PC-3 (cell line): ENCODE data around the gene TMTC2. TPM values are rescaled to one million over a fixed set of nuclear protein-coding genes. Genes with fewer than 3 reads are reported as not detected.

Experiments
- ATAC-seq: fragments of 200-7000 bp; cut with Tn5 transposase; 2 replicates; pipeline ENCODE4 v1.9.1; 2020; ENCODE audit warnings: mild to moderate bottlenecking, moderate library complexity
- BruUV-seq: library from RNA; stranded (reverse); fragments of 400-500 nt; replicated peaks from 2 replicates; lab custom pipeline; 2021; lab: Mats Ljungman, UMichigan
- CTCF ChIA-PET: fragments of 300-600 bp; sonication (Branson Sonifier 250); formaldehyde crosslinking; loops from one replicate; lab custom pipeline; 2022; ENCODE audit warnings: antibody characterized with exemption; lab: Charles Lee
- POLR2A ChIA-PET: fragments of 300-600 bp; sonication (Branson Sonifier 250); formaldehyde crosslinking; loops from one replicate; lab custom pipeline; 2022; ENCODE audit warnings: antibody characterized with exemption; ENCODE audit not compliant: unreplicated experiment; lab: Charles Lee
- DNase-seq: peaks from one replicate; pipeline ENCODE4 v3.0.0-alpha.2; 2015
- H2AFZ ChIP-seq: fragments of 300-600 bp; sonication (generic); 2 replicates; pipeline ENCODE4 v1.6.0; 2016; ENCODE audit warnings: antibody characterized with exemption, low read length
- H3F3A ChIP-seq: fragments of 300-600 bp; sonication (generic); one replicate; pipeline ENCODE4 v1.6.0; 2017; ENCODE audit warnings: antibody characterized with exemption, low read length, control low read depth, mild to moderate bottlenecking; ENCODE audit not compliant: unreplicated experiment
- H3K27ac ChIP-seq: fragments of 300-600 bp; sonication (generic); 2 replicates; pipeline ENCODE4 v1.5.1; 2016; ENCODE audit warnings: mild to moderate bottlenecking, low read length
- H3K27me3 ChIP-seq: fragments of 300-600 bp; sonication (generic); 2 replicates; pipeline ENCODE4 v1.6.1; 2016; ENCODE audit warnings: low read length, mixed read lengths
- H3K36me3 ChIP-seq: fragments of 300-600 bp; sonication (generic); 2 replicates; pipeline ENCODE4 v1.6.1; 2016; ENCODE audit warnings: low read depth, mixed run types, low read length, mixed read lengths
- H3K4me1 ChIP-seq: fragments of 300-600 bp; sonication (generic); 2 replicates; pipeline ENCODE4 v1.5.1; 2016; ENCODE audit warnings: low read length; ENCODE audit not compliant: insufficient read depth
- H3K4me2 ChIP-seq: fragments of 300-600 bp; sonication (generic); 2 replicates; pipeline ENCODE4 v1.6.0; 2016; ENCODE audit warnings: low read length
- H3K4me3 ChIP-seq: fragments of 300-600 bp; sonication (generic); 2 replicates; pipeline ENCODE4 v1.5.1; 2016; ENCODE audit warnings: mild to moderate bottlenecking, low read length, mixed read lengths
- H3K79me2 ChIP-seq: fragments of 300-600 bp; sonication (generic); 2 replicates; pipeline ENCODE4 v1.6.1; 2017; ENCODE audit warnings: low read length, mixed read lengths
- H3K9ac ChIP-seq: fragments of 300-600 bp; sonication (generic); 2 replicates; pipeline ENCODE4 v1.6.0; 2016; ENCODE audit warnings: mild to moderate bottlenecking, low read length
- H3K9me2 ChIP-seq: fragments of 300-600 bp; sonication (generic); replicated peaks from 2 replicates; pipeline ENCODE4 v1.6.1; 2016; ENCODE audit warnings: mixed run types, low read length, mixed read lengths
- H3K9me3 ChIP-seq: fragments of 300-600 bp; sonication (generic); 2 replicates; pipeline ENCODE4 v1.6.1; 2016; ENCODE audit warnings: low read length, mixed read lengths
- H4K20me1 ChIP-seq: fragments of 300-600 bp; sonication (generic); 2 replicates; pipeline ENCODE4 v1.6.1; 2016; ENCODE audit warnings: low read length, mixed read lengths
- CTCF ChIP-seq: fragments of 300-600 bp; sonication (generic); conservative IDR thresholded peaks from 2 replicates; pipeline ENCODE4 v1.5.1; 2017; ENCODE audit warnings: antibody characterized with exemption, low read depth, mild to moderate bottlenecking, low read length
- EZH2 ChIP-seq: fragments of 300-600 bp; sonication (generic); IDR thresholded peaks from one replicate; pipeline ENCODE4 v1.6.1; 2017; ENCODE audit warnings: antibody characterized with exemption, mild to moderate bottlenecking, low read length; ENCODE audit not compliant: unreplicated experiment
- EZH2phosphoT487 ChIP-seq: fragments of 300-600 bp; sonication (generic); IDR thresholded peaks from 2 replicates; pipeline ENCODE4 v1.6.1; 2018; ENCODE audit warnings: mild to moderate bottlenecking, antibody characterized with exemption, low read length, borderline replicate concordance
- intact Hi-C: fragments of 100-400 bp; cut with micrococcal nuclease; formaldehyde crosslinking; loops from 2 replicates; pipeline ENCODE4 v1.9.0; 2023
- total RNA-seq: library from RNA; depleted of rRNA; stranded (reverse); fragments of >200 nt; gene quantifications from 2 replicates; pipeline ENCODE4 v1.2.3, GENCODE V29; 2014

Gene TMTC2
- total RNA-seq, 1 experiment from 2014 or later: 10.7 TPM

- no peaks in the 10 kb centered on the region for H3K9me2 ChIP-seq
- H3K4me3 ChIP-seq: no peak overlapping the region
- no peak overlapping the region for H3K27ac ChIP-seq
- BruUV-seq: no TSS peak
- H3K4me2 ChIP-seq: no peak overlapping the region
- H2AFZ ChIP-seq: no peak overlapping the region
- no peaks in the 10 kb centered on the region for H3K27me3 ChIP-seq
- no peak overlapping the region for H3K9ac ChIP-seq
- POLR2A ChIA-PET: no interaction called here
- peaks cover 27% of the 10 kb centered on the region for H3K4me1 ChIP-seq
- no peaks in the 10 kb centered on the region for H3K36me3 ChIP-seq
- no peak for TF ChIP-seq EZH2
- TF ChIP-seq CTCF: no peak
- TF ChIP-seq EZH2phosphoT487: no peak
- H3K9me3 ChIP-seq: no peaks in the 10 kb centered on the region
- ATAC-seq: no peak
- H4K20me1 ChIP-seq: no peaks in the 10 kb centered on the region
- no peak for DNase-seq
- H3K79me2 ChIP-seq: no peaks in the 10 kb centered on the region
- CTCF ChIA-PET: no interaction called here
- intact Hi-C loops: no loop called here
- no peaks in the 10 kb centered on the region for H3F3A ChIP-seq
Measured at GRCh38 chr12:82648259-82648909, 38.3 kb upstream of the TMTC2 start.

- CTCF ChIA-PET: no interaction called here
- H2AFZ ChIP-seq: no peak overlapping the region
- ATAC-seq: peak; percentile 91
Measured at GRCh38 chr12:82650627-82651337, 35.9 kb upstream of the TMTC2 start.

More at GRCh38 chr12:82650627-82651337, 35.9 kb upstream of the TMTC2 start:
- Histone ChIP-seq H4K20me1 (no peaks in the 10 kb centered on the region), H3K79me2 (no peaks in the 10 kb centered on the region), H3F3A (no peaks in the 10 kb centered on the region), H3K36me3 (no peaks in the 10 kb centered on the region), H3K27me3 (no peaks in the 10 kb centered on the region), H3K9ac (peak overlapping the region; percentile 82), H3K4me1 (peaks cover 35% of the 10 kb centered on the region), H3K4me3 (peak overlapping the region; percentile 16; the same call in 1 of the 2 replicates), H3K9me2 (no peaks in the 10 kb centered on the region), H3K9me3 (no peaks in the 10 kb centered on the region), H3K4me2 (peak overlapping the region; percentile 68), H3K27ac (peak overlapping the region; percentile 96)
- TF ChIP-seq EZH2 (no peak), CTCF (no peak), EZH2phosphoT487 (no peak)
- TSS peak; percentile 99 for BruUV-seq
- DNase-seq: peak; percentile 98
- intact Hi-C loops: loop anchor here (2.0 kb wide), 1 partner anchor 36 kb away; the partner anchor contains the start of gene TMTC2
- POLR2A ChIA-PET: interaction anchor here (0.8 kb wide), 1 partner anchor 35 kb away, joined by 4 read pairs; no protein-coding TSS in a partner anchor
